Posterior cingulate gyrus (tissue), 11 donors: Measurements from ENCODE around the gene FNDC11.
A peak's percentile ranks its signal among the peaks of the same experiment; 100 is the strongest.

Source experiments
- DNase-seq, 10 donors: peaks; one replicate each; pipeline versions ENCODE4 v3.0.0 to v3.0.0-alpha.2; 2020 to 2021; ENCODE audit warnings: mixed read lengths in 3 of 10
- intact Hi-C: fragments of 100-400 bp; cut with DNase I; formaldehyde crosslinking; loops from one replicate; pipeline ENCODE4 v1.15.1; 2023

The FNDC11 gene

DNA sequence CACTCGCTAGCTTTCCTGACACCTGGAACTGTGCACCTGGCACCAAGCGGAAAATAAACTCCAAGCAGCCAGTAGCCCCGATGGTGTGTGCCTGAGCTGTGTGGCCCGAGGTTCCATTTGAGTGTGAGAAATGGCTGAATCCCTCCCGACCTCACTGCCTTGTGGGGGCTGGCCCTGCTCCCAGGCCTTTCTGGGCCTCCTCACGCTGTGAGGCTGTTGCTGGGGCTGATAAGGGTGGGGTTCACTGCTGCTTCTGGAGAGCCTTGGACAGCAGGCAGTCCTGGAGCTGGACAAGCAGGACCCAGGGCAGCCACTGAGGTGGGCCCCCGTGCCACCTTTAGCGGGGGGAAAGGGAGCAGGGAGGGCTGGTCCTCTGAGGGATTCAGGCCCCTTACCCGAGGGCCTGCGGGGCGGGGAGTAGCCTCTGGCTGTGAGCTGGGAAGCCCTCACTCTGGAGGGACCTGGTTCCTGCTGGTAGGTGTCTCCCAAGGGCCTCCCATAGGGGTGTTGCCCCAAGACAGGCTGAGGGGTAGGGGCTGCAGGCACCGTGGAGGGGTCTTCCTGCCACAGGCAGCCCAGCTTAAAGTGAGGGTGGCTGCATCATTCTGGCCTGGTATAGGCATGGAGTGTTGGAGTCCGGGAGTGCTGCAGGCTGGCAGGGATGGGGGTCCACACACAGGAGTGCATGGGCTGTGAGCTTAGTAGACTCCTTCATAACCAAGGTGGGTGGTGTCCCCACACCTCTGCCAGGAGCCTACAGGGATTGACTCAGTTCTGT, 31.7 kb upstream of the FNDC11 start:
- DNase-seq: peak in 3 of 10 donors; percentile 69 to 77 (median 76)
- intact Hi-C loops: no loop called here

- intact Hi-C loops: no loop called here
- DNase-seq: peak in 4 of 10 donors; percentile 5 to 74 (median 62)
Observed at GRCh38 chr20:63522981-63523611, 30.9 kb upstream of the FNDC11 start.

DNA sequence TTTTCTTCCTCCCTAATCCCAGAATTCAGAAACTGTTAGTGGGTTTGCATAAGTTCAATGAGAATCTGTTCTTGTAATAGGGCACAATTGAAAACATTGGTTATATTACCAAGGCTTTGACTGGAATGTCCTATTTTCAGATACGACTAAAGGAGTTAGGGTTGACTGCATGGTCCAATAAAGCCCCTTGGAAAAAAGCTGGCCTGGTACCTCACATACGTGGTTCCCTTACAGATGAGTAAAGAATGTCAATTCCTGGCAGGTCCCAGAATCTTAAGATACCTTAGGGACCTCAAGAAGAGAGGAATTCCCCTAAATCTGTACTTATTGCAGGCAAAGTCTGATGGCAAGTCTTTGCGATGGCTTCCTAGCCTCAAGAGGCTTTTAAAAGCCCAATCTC, 28.8 kb upstream of the FNDC11 start:
- intact Hi-C loops: no loop called here
- DNase-seq: no peak

DNA sequence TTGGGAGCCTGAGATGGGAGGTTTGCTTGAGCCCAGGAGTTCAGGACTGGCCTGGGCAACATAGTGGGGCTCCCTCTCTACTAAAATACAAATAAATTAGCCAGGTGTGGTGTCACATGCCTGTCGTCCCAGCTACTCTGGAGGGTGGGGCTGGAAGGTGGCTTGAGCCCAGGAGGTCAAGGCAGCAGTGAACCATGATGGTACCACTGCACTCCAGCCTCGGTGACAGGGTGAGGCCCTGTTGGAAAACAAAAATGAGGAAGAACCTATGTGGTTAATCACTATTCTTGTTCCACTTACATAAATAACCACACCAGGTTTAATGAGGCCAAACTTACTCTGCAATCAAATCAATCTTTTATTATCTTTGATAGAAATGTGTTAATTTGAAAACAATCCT, 28.0 kb upstream of the FNDC11 start:
- intact Hi-C loops: no loop called here
- peak in 2 of 10 donors; percentile 14 to 41 for DNase-seq

DNA sequence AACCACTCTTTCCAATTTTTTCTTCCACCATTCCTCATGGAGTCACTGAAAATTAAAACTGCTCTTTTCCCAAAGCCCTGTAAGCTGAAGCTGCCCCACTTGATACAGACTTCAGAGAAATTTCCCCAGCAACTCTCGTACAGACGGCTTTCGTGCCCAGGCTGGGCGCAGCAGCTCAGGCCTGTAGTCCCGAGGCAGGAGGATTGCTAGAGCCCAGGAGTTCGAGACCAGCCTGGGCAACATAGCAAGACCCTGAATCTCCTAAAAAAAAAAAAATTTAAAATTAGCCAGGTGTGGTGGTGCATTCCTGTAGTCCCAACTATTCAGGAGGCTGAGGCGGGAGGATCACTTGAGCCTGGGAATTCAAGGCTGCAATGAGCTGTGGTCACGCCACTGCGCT, 26.8 kb upstream of the FNDC11 start:
- peak in 3 of 10 donors; percentile 34 to 46 (median 41) for DNase-seq
- intact Hi-C loops: no loop called here

- DNase-seq: peak in 5 of 10 donors; percentile 3 to 82 (median 63)
- intact Hi-C loops: no loop called here
Observed at GRCh38 chr20:63529180-63529860, 24.6 kb upstream of the FNDC11 start.

- intact Hi-C loops: no loop called here
- peak in 5 of 10 donors; percentile 5 to 77 (median 35) for DNase-seq
Observed at GRCh38 chr20:63529861-63530787, 23.8 kb upstream of the FNDC11 start.

DNA sequence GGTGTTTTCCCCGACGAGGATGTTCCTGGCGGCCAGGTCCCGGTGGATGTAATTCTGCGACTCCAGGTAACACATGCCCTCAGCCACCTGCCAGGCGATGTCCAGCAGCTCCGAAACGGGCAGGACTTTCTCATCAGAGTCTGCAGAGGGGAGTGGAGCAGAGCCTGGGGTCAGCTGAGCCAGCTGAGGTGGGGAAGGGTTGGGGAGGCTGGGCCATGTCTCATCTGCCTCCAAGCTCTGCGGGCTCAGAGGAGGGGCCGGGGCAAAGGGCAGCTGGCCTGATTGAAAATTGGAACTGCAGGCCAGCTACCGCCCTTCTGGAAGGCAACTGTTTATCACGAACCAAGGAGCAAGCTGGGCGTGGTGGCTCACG, 23.2 kb upstream of the FNDC11 start:
- peak in 3 of 10 donors; percentile 52 to 77 (median 68) for DNase-seq
- intact Hi-C loops: no loop called here

- peak in 3 of 10 donors; percentile 6 to 39 (median 19) for DNase-seq
- intact Hi-C loops: no loop called here
Observed at GRCh38 chr20:63531686-63532448, 22.1 kb upstream of the FNDC11 start.

DNA sequence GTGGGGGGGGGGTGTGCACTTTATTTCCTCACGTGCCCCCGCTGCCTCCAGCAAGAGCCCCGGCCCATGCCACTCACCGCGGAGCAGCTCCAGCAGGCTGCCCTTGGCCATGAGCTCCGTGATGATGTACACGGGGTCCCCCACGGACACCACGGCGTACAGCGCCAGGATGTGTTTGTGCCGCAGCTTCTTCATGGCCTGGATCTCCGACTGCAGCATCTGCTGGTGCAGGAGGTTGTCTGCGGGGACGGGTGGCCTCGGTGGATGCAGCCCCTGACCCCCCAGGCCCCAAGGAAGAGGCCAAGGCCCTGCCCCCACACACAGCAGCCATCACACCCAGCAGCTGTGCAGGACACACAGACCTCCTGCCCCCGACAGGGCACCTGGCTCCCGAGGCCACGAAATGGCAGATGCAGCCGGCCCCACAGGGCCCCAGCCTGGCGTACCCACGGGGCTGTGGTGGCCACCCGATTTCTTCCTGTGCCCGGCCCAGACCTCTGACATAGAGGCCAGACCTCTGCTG, 21.4 kb upstream of the FNDC11 start:
- DNase-seq: peak in 4 of 10 donors; percentile 3 to 74 (median 60)
- intact Hi-C loops: no loop called here

DNA sequence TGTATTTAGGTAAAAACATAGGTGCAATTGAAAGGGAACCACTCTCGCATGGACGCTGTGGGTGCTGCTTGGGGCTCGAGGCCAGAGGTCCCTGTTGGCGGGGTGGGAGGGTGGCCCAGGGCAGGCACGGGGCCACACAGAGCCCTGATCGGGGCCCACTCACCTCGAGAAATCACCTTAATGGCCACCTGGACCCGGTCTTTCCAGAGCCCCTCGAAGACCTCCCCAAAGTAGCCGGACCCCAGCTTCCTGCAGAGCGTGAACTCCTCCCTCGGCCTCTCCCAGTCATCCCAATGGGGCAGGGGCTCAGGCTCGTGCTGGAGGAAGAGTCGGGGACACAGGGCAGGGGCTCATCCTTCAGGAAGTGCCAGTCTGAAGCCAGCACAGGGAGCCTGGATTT, 20.6 kb upstream of the FNDC11 start:
- intact Hi-C loops: no loop called here
- peak in 4 of 10 donors; percentile 6 to 55 (median 26) for DNase-seq

GRCh38 chr20:63533871-63534393, 20.0 kb upstream of the FNDC11 start:
- intact Hi-C loops: no loop called here
- DNase-seq: peak in 4 of 10 donors; percentile 3 to 86 (median 45)

DNA sequence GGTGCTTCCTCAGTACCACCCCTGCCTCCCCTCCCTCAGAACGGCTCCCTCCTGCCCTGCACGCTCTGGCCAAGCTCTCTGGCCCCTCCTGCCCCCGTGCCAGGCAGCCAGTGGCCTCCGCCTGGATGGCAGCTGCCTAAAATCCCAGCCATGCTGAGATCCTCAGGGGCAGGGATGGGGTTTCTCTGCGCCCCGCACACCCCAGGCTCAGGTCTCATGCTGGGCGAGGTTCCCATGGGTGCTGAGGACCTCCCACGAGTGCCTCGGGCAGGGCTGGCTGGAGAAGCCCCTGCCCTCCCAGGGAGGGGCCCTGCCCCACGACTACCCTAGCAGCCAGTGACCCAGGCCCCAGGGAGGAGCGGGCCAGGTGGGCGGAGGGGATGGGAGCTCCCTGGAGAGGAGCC, 19.5 kb upstream of the FNDC11 start:
- intact Hi-C loops: no loop called here
- peak in 1 of 10 donors; percentile 70 for DNase-seq

- intact Hi-C loops: no loop called here
- DNase-seq: peak in 5 of 10 donors; percentile 5 to 82 (median 59)
Observed at GRCh38 chr20:63534831-63535651, 18.9 kb upstream of the FNDC11 start.

DNA sequence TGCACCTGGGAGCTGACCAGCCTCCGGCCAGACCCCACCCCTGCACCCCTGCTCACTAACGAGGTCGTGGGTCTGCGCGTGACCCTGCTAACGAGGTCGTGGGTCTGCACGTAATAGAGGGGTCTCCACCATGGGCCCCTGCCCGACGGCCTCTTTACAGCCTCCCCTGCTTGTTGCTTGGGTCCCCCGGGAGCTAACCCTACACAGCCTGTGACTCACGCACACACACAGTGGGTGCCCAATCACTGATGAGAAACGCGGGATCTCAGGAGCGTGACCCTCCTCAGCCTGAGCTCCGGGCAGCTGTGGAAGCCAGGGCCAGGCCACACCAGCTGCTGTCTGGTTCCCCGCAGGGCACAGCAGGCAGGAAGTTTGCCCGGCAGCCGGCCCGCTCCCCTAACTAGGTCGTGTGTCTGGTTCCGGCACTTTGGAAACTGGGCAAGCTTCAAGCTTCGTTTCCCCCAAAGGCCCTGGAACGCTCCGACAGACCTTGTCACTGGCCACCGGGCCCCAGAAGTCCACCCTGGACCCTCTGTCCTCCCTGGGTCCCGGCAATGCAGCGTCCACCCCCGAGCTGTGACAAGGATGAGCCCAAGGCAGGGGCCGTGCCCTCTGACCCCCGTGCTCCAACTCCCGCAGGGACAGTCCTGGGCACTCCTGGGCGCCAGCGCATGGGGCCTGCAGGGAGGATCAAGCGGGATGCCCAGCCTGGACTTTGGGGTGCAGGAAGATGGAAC, 17.6 kb upstream of the FNDC11 start:
- intact Hi-C loops: no loop called here
- DNase-seq: peak in 1 of 10 donors; percentile 7

- DNase-seq: peak in 1 of 10 donors; percentile 9
- intact Hi-C loops: no loop called here
Observed at GRCh38 chr20:63536997-63537524, 16.9 kb upstream of the FNDC11 start, which contains the start of gene PTK6. TSS of gene PTK6 (minus strand) at chr20:63537376. CDS start at chr20:63537314, 62 bp downstream.
